Measurements from ENCODE around the gene WDR91.

- TF ChIP-seq YY1 (IDR thresholded peaks at IDR 0.05; ENCODE audit: insufficient read depth, insufficient read length), result no peak
- no peak for TF ChIP-seq SUZ12 (IDR thresholded peaks at IDR 0.05; ENCODE audit: extremely low read depth, insufficient read depth, insufficient read length)
- TF ChIP-seq ZNF274 (IDR thresholded peaks at IDR 0.05; ENCODE audit: low read depth, low read length), result no peak
Measured at GRCh38 chr7:135185471-135186260, 25.7 kb downstream of the WDR91 start.

Measured in NT2/D1 (cell line).